Adrenal gland (tissue), 12 donors: Measurements from ENCODE around the gene RGS14. TPM values are rescaled to one million over a fixed set of nuclear protein-coding genes. Genes with fewer than 3 reads are reported as not detected.

Experiments
- DNase-seq, 7 donors: peaks; one replicate each; pipeline ENCODE4 v3.0.0-alpha.2; 2019 to 2020
- H3K27ac ChIP-seq, 5 donors: fragments of 200-600 bp; sonication (generic) in 4 of 5; 1 replicate in 3 of 5; 2 replicates in 2 of 5; pipeline versions ENCODE4 v1.5.1 to v1.8.0; 2016 to 2020; ENCODE audit warnings: mild to moderate bottlenecking in 1 of 5
- H3K27me3 ChIP-seq: fragments of 200-600 bp; 2 replicates; pipeline ENCODE4 v1.8.0; 2021
- H3K36me3 ChIP-seq, 2 donors: fragments of 200-600 bp; replicated peaks in 1 of 2; 1 replicate in 1 of 2; 2 replicates in 1 of 2; pipeline versions ENCODE4 v1.5.1 to v1.8.0; 2018 to 2022
- H3K4me1 ChIP-seq, 2 donors: fragments of 200-600 bp; replicated peaks in 1 of 2; 1 replicate in 1 of 2; 2 replicates in 1 of 2; pipeline versions ENCODE4 v1.5.1 to v1.8.0; 2018 to 2021
- H3K4me3 ChIP-seq, 4 donors: fragments of 200-600 bp; sonication (generic) in 3 of 4; one replicate each; pipeline ENCODE4 v1.5.1; 2016 to 2018
- H3K9me3 ChIP-seq, 3 donors: fragments of 200-600 bp; sonication (generic) in 1 of 3; replicated peaks in 1 of 3; 1 replicate in 2 of 3; 2 replicates in 1 of 3; pipeline versions ENCODE4 v1.5.1 to v1.8.0; 2016 to 2021
- CTCF ChIP-seq, 6 experiments: fragments of 450-650 bp in 4 of 6; fragments of 200-600 bp in 2 of 6; sonication (generic) in 1 of 6; IDR thresholded peaks; 1 replicate in 5 of 6; 2 replicates in 1 of 6; pipeline versions ENCODE4 v1.5.1 to v1.8.0; 2016 to 2021; ENCODE audit warnings: antibody characterized with exemption in 6 of 6, mild to moderate bottlenecking in 2 of 6, moderate library complexity in 1 of 6
- POLR2A ChIP-seq, 2 donors: fragments of 450-650 bp; IDR thresholded peaks; one replicate each; pipeline ENCODE4 v1.6.1; 2017; ENCODE audit warnings: antibody characterized with exemption in 2 of 2, mild to moderate bottlenecking in 2 of 2, moderate library complexity in 1 of 2
- WGBS, 4 donors: extraction: QIAGEN DNeasy Blood & Tissue Kit in 2 of 4; methylation state at CpG; one replicate each; pipeline versions ENCODE4 v1.1.5 to v1.1.7; 2013 to 2017; 5-methylcytosine and 5-hydroxymethylcytosine counted together
- intact Hi-C, 2 donors: fragments of 100-400 bp; cut with DNase I; formaldehyde crosslinking; loops; one replicate each; pipeline versions ENCODE4 v1.14.1 to v1.15.0; 2022 to 2023
- polyA plus RNA-seq, 3 donors: library from polyadenylated mRNA; stranded (reverse); fragments of 200-250 nt in 2 of 3; fragments of 350-450 nt in 1 of 3; fragmentation: Illumina TruSeq in 1 of 3; extraction: RNeasy Lipid Tissue Mini Kit (QIAGEN cat#74804) in 1 of 3; gene quantifications; one replicate each; pipeline ENCODE4 v1.2.3, GENCODE V29; 2013 to 2014
- total RNA-seq, 9 donors: library from RNA; depleted of rRNA in 4 of 9; stranded (reverse); fragments of >200 nt in 4 of 9; fragments of 120-200 nt in 1 of 9; fragmentation: NEBNext Ultra II Directional in 1 of 9; extraction: Animal tissue kit (Norgen Biotek cat#: 25700) in 1 of 9; gene quantifications; one replicate each; pipeline versions ENCODE4 v1.1.0 to v1.2.4, GENCODE V29; 2013 to 2023
- donor health status: healthy with polysubstance abuse.
- donor health status: Bipolar disorder and iron deficiency.
- donor health status: DM: yes; HTN: yes; CAD: no.
- donor health status: DM: no; HTN: no; CAD: no.
- donor health status: DM: no; HTN: no; CAD: no.
- donor health status: DM: yes; HTN: yes; CAD: no.

RGS14 gene
- total and polyA plus RNA-seq, 12 donors: 2.3 to 36.3 (median 15.5) TPM

DNA sequence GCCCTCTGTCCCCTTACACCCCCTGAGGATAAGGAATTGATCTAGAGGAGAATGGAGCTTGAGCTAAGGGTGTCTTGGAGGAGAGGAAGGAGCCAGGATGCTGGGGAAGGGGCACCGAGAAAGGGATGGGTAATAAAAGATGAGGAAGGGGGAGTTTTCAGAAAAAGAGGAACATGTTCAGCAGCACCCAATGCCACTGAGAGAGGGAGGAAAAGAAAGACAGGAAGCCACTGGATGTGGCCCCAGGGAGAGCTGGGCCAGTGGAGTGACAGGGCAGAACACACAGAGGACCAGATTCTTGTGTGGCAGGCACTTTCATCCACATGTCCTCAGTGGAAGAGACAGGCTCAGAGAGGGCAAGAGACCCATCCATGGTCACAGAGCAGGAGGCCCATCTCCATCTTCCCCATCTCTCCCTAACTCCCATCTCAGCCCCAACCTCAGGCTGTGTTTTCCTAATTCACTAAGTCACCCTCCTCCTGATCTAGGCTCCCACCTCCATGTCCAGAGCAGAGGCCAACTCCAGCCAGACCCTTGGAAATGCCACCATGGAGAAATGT, 35.6 kb downstream of the RGS14 start:
- intact Hi-C loops: loop anchor here (5.0 kb wide), 2 partner anchors 64 to 109 kb away; no protein-coding TSS in a partner anchor
- Histone ChIP-seq H3K9me3 (no peaks in the 10 kb centered on the region), H3K4me1 (no peaks in the 10 kb centered on the region), H3K27ac (no peak overlapping the region), H3K36me3 (no peaks in the 10 kb centered on the region), H3K4me3 (no peak overlapping the region), H3K27me3 (peaks cover 12% of the 10 kb centered on the region)
- no peak for DNase-seq
- TF ChIP-seq POLR2A (IDR thresholded peaks at IDR 0.05) (no peak), CTCF (IDR thresholded peaks at IDR 0.05) (no peak)
- WGBS, 4 donors: 66 to 70% (median 69%) methylated on average over 1 of the region's 1 CpG

DNA sequence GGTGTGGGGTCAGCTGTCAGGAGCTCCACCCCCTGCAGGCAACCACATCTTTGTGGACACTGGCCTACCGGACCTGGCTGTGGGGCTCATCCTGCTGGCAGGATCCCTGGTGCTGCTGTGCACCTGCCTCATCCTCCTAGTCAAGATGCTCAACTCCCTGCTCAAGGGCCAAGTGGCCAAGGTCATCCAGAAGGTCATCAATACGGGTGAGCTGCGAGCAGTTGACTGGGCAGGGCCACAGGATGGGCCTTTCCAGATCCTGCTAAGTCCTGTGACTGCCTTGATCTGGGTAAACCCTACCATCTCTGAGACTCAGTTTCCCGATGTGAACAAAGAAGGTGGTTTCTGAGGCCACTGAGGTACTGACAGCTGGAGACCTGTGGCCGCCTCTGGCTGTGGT, 36.3 kb downstream of the RGS14 start:
- Histone ChIP-seq H3K27me3 (peaks cover 19% of the 10 kb centered on the region), H3K4me3 (no peak overlapping the region), H3K4me1 (no peaks in the 10 kb centered on the region), H3K27ac (no peak overlapping the region), H3K9me3 (no peaks in the 10 kb centered on the region), H3K36me3 (no peaks in the 10 kb centered on the region)
- DNase-seq: no peak
- WGBS, 4 donors: 20 to 70% (median 38%) methylated on average over 1 to 5 of the region's 5 CpGs
- intact Hi-C loops: loop anchor here (5.0 kb wide), 2 partner anchors 63 to 108 kb away; no protein-coding TSS in a partner anchor
- no peak for TF ChIP-seq CTCF (IDR thresholded peaks at IDR 0.05)
- TF ChIP-seq POLR2A (IDR thresholded peaks at IDR 0.05): no peak

DNA sequence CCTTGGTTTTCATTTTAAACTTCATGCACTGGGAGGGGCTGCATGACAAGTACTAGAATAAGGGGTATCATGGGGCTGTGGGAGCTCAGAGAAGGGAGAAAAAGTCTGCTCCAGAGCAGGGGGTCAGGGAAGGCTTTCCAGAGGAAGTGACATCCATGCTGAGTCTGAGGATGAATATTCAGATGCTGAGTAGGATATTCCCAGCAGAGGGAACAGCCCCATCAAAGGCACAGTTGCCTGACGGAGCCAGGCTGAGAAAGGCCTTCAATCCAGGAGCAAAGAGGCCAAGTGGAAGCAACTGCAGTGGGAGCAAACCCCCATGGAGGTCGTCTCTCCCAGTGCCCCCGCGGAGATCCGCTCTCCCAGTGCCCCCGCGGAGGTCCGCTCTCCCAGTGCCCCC, 38.4 kb downstream of the RGS14 start:
- intact Hi-C loops: no loop called here
- H3K4me3 ChIP-seq: no peak overlapping the region
- no peak for TF ChIP-seq POLR2A (IDR thresholded peaks at IDR 0.05)
- TF ChIP-seq CTCF (IDR thresholded peaks at IDR 0.05): no peak
- 33 to 86% (median 50%) methylated on average over 1 to 7 of the region's 8 CpGs for WGBS, 4 donors
- H3K27ac ChIP-seq: no peak overlapping the region
- no peaks in the 10 kb centered on the region for H3K9me3 ChIP-seq
- no peaks in the 10 kb centered on the region for H3K4me1 ChIP-seq
- DNase-seq: no peak
- no peaks in the 10 kb centered on the region for H3K36me3 ChIP-seq
- peaks cover 40% of the 10 kb centered on the region for H3K27me3 ChIP-seq

DNA sequence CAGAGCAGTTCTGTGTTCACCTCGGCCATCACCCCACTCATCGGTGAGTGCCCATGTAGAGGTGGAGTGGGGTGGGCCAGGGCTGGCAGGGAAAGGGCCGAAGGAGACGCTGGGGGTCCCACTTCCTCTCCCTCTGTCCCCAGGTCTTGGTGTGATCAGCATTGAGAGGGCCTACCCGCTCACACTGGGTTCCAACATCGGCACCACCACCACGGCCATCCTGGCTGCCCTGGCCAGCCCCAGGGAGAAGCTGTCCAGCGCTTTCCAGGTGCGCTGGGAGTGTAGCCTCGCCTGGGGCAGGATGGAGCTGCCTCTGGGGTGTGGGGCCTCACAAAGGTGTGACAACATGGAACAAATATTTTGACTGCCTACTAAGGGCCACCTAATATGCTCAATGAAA, 39.1 kb downstream of the RGS14 start:
- Histone ChIP-seq H3K4me3 (no peak overlapping the region), H3K4me1 (no peaks in the 10 kb centered on the region), H3K27ac (no peak overlapping the region), H3K27me3 (peaks cover 47% of the 10 kb centered on the region), H3K9me3 (no peaks in the 10 kb centered on the region), H3K36me3 (no peaks in the 10 kb centered on the region)
- TF ChIP-seq POLR2A (IDR thresholded peaks at IDR 0.05) (no peak), CTCF (IDR thresholded peaks at IDR 0.05) (no peak)
- no peak for DNase-seq
- WGBS, 4 donors: 78 to 84% (median 80%) methylated on average over 6 to 10 of the region's 10 CpGs
- intact Hi-C loops: no loop called here
